Stimulated activated CD4-positive, alpha-beta T cell treated with anti-CD3 and anti-CD28 coated beads, Interleukin-4, amount 100 ng/mL, for 48 hours (primary cell): ENCODE data around the gene MPRIP.
A peak's percentile ranks its signal among the peaks of the same experiment; 100 is the strongest.
"Not testable (repeated sequence)": the region's sequence is repeated elsewhere in the genome, so short reads cannot be mapped to it uniquely, and the experiment has no call there.

Experiments used
- DNase-seq, 2 donors: peaks; one replicate each; pipeline ENCODE4 v3.0.0-alpha.2; 2020; ENCODE audit warnings: low read depth in 2 of 2

MPRIP gene, protein sequence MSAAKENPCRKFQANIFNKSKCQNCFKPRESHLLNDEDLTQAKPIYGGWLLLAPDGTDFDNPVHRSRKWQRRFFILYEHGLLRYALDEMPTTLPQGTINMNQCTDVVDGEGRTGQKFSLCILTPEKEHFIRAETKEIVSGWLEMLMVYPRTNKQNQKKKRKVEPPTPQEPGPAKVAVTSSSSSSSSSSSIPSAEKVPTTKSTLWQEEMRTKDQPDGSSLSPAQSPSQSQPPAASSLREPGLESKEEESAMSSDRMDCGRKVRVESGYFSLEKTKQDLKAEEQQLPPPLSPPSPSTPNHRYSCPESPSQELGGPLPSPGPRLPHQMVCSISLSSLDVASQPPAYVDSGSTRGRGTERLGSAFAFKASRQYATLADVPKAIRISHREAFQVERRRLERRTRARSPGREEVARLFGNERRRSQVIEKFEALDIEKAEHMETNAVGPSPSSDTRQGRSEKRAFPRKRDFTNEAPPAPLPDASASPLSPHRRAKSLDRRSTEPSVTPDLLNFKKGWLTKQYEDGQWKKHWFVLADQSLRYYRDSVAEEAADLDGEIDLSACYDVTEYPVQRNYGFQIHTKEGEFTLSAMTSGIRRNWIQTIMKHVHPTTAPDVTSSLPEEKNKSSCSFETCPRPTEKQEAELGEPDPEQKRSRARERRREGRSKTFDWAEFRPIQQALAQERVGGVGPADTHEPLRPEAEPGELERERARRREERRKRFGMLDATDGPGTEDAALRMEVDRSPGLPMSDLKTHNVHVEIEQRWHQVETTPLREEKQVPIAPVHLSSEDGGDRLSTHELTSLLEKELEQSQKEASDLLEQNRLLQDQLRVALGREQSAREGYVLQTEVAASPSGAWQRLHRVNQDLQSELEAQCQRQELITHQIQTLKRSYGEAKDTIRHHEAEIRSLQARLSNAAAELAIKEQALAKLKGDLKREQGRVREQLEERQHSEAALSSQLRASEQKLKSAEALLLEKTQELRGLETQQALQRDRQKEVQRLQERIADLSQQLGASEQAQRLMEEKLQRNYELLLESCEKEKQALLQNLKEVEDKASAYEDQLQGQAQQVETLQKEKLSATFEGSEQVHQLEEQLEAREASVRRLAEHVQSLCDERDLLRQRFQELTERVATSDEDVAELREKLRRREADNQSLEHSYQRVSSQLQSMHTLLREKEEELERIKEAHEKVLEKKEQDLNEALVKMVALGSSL (N-terminal part only)

DNA sequence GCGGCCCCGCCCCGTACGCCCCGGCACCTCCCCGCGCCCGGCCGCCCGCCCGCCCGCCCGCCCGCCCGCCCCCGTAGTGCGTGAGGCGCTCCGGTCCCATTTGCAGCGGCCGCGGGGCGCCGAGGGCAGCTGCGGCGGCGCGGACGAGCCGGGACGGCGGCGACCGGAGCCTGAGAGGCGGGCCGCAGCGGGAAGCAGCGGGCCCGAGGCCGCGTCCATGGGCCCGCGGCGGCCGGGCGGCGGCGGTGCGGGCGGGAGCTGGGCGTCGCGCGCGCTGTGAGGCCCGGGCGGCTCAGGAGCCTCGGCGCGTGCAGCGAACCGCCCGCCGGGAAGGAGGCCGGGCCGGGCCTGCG, at the start of gene MPRIP:
TSS of gene MPRIP (plus strand) at position 74 of the 353 bp plus-strand sequence. CDS start 392 bp downstream, outside the sequence.
- DNase-seq = no peak

DNA sequence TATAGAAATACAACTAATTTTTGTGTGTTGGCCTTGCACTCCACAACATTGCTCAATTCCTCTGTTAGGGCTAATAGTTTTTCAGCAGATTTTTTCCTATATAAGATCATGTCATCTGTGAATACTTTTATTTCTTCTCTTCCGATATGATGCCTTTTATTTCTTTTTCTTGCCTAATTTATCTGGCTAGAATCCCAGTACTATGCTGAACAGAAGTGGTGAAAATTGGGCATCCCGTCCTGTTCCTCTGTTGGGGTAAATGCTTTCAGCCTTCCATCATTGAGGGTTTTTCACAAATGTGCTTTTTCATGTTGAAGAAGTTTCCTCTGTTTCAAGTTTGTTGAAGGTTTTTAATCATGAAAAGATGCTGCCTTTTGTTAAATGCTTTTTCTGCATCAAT, 47.6 kb upstream of the MPRIP start:
- DNase-seq = no peak

DNA sequence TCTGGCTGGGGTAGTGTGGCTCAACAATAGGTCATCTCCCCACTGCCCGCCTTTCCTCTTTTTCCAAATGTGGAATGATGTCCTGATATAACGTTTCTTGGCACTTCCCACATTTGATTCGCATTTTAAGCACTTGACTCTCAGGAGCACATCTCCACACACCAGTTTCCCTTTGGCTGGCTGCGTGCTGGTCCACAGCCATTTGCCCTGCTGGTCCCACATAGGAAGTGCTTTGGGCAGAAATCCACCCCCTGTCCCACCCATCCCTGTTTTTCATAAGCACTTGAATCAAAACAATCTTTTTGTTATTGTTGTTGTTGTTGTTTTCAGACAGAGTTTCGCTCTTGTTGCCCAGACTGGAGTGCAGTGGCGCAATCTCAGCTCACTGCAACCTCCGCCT, 46.3 kb upstream of the MPRIP start:
- DNase-seq = no peak

DNA sequence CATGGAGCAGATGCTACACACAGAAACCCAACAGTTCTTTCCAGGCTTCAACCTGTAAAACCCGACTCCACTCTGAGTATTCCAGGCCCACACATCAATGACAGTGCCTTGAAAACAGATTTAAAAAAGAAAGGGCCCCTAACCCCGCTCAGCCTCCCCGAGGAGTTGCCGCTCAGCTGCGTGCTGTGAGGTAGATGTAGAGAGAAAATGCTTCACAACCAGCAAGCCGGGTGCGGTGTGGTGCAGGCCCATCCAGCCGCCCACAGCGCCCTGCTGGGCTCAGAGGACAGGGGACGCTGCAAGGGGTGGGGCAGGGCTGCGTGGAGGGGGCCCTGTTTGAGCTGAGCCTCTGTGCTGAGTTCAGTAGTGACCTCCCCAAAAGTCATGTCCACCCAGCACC, 45.5 kb upstream of the MPRIP start:
- not testable (repeated sequence) for DNase-seq

DNA sequence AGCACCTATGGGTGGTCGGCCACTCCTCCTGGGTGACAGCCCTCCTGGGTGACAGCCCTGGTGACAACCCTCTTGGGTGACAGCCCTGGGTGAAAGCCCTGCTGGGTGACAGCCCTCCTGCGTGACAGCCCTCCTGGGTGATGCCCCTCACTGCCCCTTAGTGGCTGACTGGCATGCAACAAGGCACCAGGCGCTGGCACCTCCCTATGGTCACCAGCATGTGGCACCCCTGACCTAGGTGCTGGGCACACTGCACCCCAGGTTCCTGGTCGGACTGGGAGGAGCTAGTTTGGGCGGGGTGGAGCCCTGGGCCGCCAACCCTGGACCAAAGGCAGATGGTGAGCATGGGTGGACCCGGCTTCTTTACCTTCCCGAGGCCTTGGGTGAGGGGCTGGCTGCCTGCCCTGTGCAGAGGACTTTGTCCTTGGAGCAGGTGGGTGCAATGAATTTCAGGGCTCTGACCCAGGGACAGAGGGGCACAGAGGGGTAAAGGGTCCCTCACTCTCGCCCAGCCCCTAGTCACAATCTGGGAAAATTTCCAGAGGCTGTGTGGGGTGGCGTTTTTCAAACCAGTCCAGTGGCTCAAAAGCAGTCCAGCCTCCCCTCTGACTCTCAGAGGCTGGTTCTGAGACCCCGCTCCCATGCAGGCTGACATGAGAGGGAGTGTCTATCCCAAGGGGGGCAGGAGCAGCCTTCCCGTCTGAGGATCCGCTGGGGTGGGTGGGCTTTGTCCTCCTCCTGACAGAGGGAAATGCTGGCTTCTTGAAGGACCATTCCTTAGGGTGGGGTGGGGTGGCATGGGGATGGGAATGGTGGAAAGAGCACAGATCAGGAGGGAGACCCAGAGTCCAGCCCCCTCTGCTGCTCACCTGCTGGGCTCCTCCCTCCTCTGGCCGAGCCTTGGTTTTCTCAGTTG, 44.5 kb upstream of the MPRIP start:
- DNase-seq = no peak

DNA sequence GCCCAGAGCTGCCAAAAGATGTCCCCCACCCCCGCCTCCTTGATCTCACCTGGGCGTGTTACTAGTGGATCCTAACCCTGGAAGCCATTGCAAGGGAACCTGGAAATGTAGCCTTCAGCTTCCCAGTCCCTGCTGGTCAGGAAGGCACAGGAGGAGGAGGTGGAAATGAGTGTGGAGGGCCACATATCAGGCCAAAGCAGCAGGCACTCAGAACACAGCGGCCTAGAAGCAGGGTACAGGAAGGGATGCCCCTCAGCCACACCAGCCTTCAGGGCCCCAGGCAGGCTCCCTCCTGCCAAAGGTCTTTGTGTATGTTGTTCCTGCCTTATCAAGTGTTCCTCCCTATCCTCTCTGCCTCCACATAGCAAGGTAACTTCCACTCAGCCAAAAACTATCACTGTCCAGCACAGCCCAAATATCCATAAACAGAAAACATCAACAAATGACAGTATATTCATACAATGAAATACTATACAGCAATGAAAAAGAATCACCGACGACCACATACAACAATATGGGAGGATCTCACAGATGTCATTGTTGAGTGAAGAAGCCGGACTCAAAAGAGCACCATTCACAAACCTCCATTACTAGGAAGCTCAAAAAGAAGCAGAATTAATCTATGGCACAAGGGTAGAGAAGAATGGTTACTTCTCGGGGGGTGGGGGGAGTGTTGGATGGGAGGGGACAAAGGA, 42.2 kb upstream of the MPRIP start:
- no peak for DNase-seq

DNA sequence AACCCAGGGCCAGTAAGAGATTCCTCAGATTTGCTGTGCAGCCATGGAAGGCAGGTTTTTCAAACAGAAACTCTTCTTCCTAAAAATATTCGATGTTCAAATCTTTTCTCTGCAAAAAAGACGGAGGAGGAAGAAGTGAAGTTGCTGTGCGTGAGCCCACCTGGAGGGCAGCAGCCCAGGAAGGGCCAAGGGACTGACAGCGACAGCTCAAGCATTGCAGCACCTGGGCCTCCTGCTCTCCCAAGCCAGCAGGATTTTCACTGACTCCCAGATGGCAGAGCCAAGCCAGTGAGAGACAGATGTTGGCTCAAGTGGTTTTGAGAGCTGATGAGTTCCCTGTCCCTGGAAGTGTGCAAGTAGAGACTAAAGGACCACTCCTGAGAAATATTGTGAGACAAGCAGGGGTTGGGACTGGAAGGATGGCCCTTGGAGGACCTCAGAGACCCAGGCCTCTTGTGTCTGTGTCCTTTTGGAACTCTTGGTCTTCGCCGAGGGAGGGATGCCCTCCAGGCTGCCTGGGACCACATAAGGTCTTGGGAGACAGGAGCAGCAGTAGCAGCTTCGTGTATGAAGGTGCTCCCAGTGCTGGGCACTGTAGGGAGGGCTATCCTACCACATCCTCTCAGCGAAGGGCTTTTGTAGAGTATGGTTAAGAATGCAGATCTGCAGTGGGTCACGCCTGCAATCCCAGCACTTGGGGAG, 41.0 kb upstream of the MPRIP start:
- no peak for DNase-seq

DNA sequence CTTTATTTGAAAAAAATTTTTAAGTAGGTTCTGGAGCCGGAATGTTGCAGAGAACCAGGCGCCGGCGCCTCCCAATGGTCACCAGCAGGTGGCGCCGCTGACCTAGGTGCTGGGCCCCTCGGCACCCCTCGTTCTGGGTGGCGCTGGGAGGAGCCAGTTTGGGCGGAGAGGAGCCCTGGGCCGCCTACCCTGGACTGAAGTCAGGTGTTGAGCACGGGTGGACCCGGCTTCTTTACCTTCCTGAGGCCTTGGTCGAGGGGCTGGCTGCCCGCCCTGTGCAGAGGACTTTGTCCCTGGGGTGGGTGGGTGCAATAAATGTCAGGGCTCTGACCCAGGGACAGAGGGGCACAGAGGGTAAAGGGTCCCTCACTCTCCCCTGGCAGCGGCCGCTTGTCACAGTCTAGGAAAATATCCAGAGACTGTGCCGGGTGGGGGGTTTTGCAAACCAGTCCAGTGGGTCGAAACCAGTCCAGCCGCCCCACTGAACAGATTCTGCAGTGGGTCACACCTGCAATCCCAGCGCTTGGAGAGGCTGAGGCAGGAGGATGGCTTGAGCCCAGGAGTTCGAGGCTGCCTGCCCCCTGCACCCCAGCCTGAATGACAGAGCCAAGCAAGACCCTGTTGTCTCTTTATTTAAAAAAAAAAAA, 40.3 kb upstream of the MPRIP start:
- peak; percentile 72 to 84 for DNase-seq

DNA sequence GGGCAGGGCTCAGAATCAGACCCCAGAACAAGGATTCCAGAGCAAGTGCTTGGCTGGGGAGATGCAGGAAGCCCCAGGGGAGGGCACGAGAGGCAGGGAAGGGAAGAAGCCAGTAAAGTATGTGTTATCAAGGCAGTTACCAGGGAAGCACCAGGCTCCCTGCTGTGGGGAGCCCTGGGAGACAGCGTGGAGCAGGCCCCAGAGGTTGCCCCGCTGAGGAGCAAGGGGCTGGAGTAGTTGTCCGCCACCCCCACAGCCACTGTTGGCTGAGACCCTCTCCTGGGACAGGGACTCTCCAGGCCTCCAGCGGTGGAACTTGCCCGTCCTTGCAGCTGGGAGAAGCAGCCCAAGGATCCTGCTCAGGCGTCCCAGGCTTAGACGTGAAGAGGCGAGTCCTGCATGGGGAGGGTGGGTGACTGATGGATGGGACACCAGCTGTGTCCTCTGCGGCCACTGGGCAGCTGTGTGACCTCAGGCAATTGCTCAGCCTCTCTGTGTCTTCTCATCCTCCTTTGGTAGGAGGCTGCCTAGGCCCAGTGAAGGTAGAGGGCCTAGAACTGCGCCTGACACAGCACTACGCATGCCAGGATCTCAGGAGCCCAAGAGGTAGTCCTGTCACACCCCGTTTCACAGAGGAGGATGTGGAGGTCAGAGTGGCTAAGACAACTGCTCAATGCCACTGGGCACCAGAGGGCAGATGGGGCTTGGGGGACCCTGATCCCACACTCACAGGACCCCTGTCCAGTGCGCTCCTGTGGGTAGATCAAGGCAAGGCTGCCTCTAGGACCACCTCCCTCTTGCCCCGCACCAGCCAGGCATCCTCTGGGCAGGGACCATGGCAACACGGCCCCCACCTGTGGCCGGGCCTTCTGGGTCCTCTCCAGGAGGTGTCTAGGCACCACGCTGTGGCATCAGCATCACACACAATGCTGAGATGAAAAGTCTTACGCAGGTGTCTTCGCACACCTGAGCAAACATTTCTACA, 39.2 kb upstream of the MPRIP start:
- not testable (repeated sequence) for DNase-seq

DNA sequence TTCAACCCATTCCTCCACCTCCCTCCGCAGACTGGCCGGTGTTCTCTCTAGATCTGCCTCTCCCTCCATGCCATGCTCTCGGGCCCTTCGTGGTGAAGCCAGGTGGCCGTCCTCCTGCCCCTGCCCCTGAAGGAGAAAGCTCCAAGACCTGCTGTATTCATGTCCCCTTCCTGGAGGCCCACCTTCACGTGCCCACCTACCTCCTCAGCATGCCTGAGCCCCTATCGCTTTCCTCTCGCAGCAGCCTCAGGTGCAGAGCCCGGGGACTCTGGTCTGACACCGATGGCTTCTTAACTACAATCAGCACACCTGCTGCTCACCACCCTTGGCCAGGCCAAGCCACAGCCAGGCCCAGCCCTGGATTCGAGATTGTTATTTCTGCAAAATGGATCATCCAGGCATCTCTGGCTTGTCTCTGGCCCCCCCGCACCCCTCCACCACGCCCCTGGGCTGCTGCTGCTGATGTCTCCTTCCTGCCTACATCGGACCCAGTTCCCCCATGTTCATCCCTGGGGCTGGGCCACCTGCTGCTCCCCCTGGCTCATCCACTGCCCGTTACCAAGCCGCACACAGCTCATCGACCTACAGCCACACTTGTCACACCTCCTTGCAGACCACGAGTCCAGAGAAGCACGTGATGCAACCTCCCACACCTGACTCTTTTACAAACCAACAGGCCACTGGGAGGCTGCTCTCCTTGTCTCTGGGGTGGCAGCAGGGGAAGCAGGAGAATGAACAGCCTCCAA, 37.8 kb upstream of the MPRIP start:
- DNase-seq = no peak

DNA sequence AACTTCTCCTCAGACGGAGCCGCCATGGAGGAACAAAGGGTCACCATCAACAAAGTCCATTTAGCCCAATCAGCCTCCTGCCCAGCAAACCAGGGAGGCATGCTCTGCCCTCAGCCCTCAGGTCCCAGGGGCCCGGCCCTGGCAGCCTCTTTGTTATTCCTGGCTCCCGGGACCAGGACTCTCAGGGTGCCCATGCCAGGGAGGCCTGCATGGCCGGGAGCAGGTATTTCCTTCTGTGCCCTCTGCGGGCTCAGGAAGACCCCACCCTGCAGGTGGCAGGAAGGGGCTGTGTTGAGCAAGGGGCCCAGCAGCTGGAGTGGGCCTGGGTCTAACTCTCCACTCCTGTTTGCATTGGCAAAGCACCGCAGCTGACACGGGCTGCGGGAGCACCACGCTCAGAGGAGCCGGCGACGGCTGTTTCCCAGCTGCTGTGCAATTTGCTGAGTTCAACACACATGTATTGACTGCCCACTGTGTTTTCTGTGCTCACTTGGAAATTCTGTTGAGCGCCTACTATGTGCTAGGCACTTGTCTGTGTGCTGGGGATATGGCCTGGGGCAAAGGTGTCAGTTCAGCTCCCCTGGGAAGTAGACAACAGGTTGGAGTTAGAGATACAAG, 37.2 kb upstream of the MPRIP start:
- not testable (repeated sequence) for DNase-seq

DNA sequence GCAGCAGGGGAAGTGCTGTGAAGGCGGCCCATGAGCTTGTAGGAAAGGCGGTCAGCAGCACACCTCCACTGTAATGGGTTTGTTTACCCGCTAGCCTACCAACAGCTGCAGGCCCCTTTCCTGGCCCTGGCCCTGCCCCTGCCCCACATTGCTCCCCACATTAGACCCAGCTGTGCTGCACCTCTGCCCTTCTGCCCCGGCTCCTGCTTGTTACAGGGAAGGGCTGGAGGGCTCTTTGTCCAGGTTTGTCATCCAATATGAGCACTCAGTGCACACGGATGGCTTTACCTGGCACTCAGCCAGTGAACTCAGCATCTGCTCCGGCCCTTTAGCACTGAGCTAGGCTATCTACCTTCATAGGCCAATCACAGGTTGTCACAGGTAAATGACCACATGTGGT, 34.4 kb upstream of the MPRIP start:
- DNase-seq = not testable (repeated sequence)

DNA sequence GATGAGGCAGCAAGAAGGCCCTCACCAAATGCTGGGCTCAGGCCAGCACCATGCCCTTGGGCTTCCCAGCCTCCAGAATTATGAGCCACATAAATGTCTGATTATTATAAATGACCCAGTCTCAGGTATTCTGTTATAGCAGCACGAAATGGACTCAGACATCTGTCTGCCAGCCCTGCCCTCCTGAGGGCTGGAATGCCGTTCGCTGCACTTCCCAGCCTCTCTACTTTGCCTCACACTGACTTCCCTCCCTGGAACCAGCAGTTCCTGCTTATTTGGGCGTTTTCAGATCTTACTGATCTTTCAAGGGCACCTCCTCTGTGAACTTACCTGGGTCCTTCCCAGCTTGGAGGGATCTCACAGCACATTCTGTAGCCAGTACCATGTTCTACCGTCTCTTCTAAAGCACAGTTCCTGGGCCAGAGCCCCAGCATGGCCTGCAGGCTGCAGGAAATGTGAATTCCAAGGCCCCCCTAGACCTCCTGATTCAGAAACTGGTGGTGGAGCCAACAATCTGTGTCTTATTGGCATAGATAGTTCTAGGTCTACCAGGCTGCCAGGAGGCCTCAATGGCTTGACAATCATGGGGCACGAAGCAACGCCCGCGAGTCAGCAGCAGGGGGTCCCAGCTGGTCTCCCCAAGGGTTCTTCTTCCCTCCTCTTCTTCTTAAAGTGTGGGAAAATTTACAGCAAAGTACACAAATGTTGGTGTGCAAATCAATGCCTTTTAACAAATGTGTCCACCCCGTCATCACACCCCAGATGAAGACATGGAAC, 33.4 kb upstream of the MPRIP start:
- not testable (repeated sequence) for DNase-seq

DNA sequence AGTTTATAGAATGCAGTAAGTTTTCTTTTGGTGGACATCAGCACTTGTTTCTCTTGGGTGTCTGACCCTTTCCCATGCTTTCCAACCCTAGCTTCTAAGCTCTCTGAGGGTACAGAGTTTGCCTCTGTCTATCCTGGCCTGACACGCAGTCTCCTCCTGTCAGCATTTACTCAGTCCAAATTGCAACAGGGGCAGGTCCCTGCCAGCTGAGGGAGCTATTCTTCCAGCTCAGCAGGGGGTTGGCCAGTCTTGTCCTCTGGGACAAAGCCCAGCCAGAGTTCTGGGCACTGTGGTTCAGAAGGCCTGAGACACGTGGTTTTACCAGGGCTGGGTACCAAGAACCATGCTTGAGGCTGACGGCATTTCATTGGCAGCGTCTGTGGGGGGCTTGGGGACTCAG, 32.3 kb upstream of the MPRIP start:
- not testable (repeated sequence) for DNase-seq

DNA sequence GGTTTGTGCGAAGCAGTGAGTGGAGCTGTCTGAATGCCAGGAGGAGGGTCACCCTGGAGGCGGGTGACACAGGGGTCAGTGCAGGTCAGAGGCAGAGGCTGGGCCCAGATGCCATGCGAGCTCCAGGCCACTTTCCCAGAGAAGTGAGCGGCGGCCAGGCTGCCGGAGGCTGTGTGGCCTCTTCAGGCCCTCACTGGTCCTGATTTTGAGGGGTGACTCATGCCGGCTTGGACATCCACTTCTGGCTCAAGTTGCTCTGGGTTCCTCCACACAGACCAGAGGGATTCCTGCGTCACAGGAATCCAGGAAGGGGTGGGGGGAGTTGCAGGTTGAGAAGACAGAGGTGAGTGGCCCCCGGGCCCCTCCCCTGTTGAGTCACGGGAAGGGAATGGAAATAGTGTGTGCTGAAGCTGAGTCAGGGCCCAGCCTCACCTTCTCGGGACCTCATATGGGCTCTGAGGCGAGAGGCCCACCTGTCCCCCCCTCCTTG, 31.7 kb upstream of the MPRIP start:
- not testable (repeated sequence) for DNase-seq
